ENCODE results near the gene LBH.

DNA sequence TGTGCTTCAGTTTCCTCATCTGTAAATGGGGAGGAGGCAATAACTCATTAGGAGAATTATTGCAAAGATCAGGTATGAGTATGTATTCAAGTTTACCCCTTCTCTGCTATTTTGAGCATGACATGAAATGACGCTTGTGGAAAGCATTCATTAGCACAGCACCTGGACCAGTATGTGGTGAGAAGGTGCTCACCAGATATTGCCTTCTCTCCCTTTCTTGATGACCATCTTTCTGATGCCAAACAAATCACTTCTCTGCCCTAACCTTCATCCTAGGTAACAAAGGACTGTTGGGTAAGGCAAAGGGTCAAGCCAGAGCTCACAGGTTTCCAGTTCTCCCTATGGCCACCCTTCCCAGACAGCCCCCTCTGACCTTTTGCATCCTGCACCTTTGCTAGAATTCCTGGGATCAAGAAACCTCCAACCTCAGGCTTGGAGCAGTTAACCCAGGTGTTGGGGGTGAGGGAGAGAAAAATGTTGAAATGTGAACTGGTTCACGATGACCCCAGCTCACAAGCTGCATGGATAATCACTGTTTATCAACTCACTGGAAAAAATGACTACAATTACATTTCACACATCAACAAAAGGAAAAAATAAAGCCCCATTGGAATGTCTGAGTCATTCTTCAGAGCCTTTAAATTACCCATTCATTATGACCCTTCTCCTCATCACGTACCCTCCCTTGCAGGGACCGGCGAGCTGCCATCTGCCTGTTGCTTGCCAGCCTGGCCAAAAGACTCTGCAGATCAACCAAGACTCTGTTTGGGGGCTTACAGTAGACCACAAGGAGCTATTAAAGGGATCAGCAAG lies 41.6 kb downstream of the LBH start:
- TF ChIP-seq CTCF (IDR thresholded peaks at IDR 0.05), result no peak
- TF ChIP-seq POLR2AphosphoS5 (IDR thresholded peaks at IDR 0.05), result peak in 2 of 3 donors; percentile 31 to 42
- no peak for TF ChIP-seq POLR2A (IDR thresholded peaks at IDR 0.05)
